Ovary (tissue), 9 donors: Measurements from ENCODE around the gene RBBP8NL. TPM values are rescaled to one million over a fixed set of nuclear protein-coding genes. Genes with fewer than 3 reads are reported as not detected.

Experiments
- DNase-seq, 5 donors: peaks; one replicate each; pipeline ENCODE4 v3.0.0-alpha.2; 2019 to 2020
- H3K27ac ChIP-seq, 2 donors: fragments of 200-600 bp; one replicate each; pipeline versions ENCODE4 v1.5.1 to v1.8.0; 2019 to 2022
- H3K27me3 ChIP-seq: fragments of 200-600 bp; one replicate; pipeline ENCODE4 v1.8.0; 2022
- H3K36me3 ChIP-seq: fragments of 200-600 bp; sonication (generic); one replicate; pipeline ENCODE4 v1.5.1; 2019
- H3K4me1 ChIP-seq: one replicate; pipeline ENCODE4 v1.8.1; 2013; ENCODE audit warnings: mild to moderate bottlenecking, moderate library complexity; ENCODE audit not compliant: insufficient read depth
- H3K4me3 ChIP-seq: fragments of 200-600 bp; sonication (generic); one replicate; pipeline ENCODE4 v1.5.1; 2017
- H3K9me3 ChIP-seq, 2 donors: fragments of 200-600 bp in 1 of 2; sonication (generic) in 1 of 2; one replicate each; pipeline versions ENCODE4 v1.5.1 to v1.8.1; 2013 to 2019; ENCODE audit warnings: mild to moderate bottlenecking in 1 of 2, moderate library complexity in 1 of 2
- EP300 ChIP-seq: sonication (generic); formaldehyde crosslinking; IDR thresholded peaks from one replicate; pipeline ENCODE4 v1.6.1; 2017; ENCODE audit warnings: antibody characterized with exemption
- POLR2A ChIP-seq: fragments of 450-650 bp; IDR thresholded peaks from one replicate; pipeline ENCODE4 v1.6.1; 2017; ENCODE audit warnings: antibody characterized with exemption, mild to moderate bottlenecking, moderate library complexity
- WGBS, 3 donors: extraction: QIAGEN DNeasy Blood & Tissue Kit in 1 of 3; methylation state at CpG; one replicate each; pipeline versions ENCODE4 v1.1.5 to v1.1.7; 2013 to 2017; 5-methylcytosine and 5-hydroxymethylcytosine counted together
- intact Hi-C, 4 donors: fragments of 100-400 bp; cut with DNase I; formaldehyde crosslinking; loops; one replicate each; pipeline versions ENCODE4 v1.11.0 to v1.15.1; 2022 to 2023
- polyA plus RNA-seq, 2 donors: library from polyadenylated mRNA; stranded (reverse); fragments of 200-250 nt in 1 of 2; fragments of 350-450 nt in 1 of 2; fragmentation: Illumina TruSeq in 1 of 2; extraction: RNeasy Lipid Tissue Mini Kit (QIAGEN cat#74804) in 1 of 2; gene quantifications; one replicate each; pipeline ENCODE4 v1.2.3, GENCODE V29; 2013 to 2014
- total RNA-seq, 7 donors: library from RNA; depleted of rRNA in 2 of 7; stranded (reverse); fragments of >200 nt in 2 of 7; fragmentation: NEBNext Ultra II Directional in 3 of 7; extraction: Animal tissue kit (Norgen Biotek cat#: 25700) in 3 of 7; gene quantifications; one replicate each; pipeline versions ENCODE4 v1.1.0 to v1.2.4, GENCODE V29; 2016 to 2023
- TF ChIP-seq, protein P1 (sequence below), 3 donors: fragments of 450-650 bp in 2 of 3; fragments of 200-600 bp in 1 of 3; IDR thresholded peaks; one replicate each; pipeline versions ENCODE4 v1.5.1 to v1.8.0; 2016 to 2022; ENCODE audit warnings: antibody characterized with exemption in 3 of 3, mild to moderate bottlenecking in 1 of 3
- donor health status: DM: no; HTN: no; CAD: no; lungs with moderate emphysema.
- donor health status: DM: no; HTN: no; CAD: no.
- donor health status: Bipolar disorder and iron deficiency.
- donor health status: DM: yes; HTN: yes; CAD: no.
- donor health status: DM: no; HTN: no; CAD: no.
- donor health status: DM: yes; HTN: yes; CAD: no.

Gene RBBP8NL
- total and polyA plus RNA-seq, 9 donors = 0.32 to 0.46 TPM; not detected in 7

DNA sequence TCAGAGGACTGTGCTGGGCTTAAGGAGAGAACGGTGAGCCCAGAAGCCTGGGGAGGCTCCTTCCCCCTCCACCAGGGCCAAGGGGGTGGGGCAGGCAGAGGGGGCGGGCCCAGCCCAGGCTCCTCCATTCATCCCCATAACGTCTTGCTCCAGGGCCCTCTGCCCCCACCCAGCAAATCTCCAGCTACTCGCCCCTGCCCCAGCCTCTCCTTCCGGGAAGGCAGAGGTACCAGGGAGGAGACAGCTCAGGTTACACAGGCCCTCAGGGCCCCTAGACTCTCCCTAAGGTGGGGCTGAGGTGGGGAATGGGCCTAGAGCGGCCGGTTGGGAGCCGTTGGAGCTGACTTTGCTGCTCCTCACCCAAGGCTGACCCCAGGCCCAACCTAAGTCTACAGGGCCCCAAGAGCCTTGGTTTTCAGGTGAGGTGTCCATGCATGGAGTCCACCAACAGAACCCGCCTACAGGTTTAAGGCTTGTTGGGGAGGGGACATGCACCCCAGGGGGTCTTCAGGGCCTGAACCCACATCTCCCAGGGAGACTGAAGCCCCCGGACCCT is 61.4 kb downstream of the RBBP8NL start:
- WGBS, 3 donors = 29 to 39% (median 34%) methylated on average over 9 to 10 of the region's 10 CpGs
- Histone ChIP-seq H3K27ac (peak overlapping the region in 1 of 2 donors; percentile 27), H3K4me1 (peaks cover 13% of the 10 kb centered on the region), H3K27me3 (peaks cover 5% of the 10 kb centered on the region), H3K4me3 (peak overlapping the region; percentile 69), H3K36me3 (no peaks in the 10 kb centered on the region), H3K9me3 (no peaks in the 10 kb centered on the region)
- no peak for TF ChIP-seq POLR2A
- TF ChIP-seq, protein P1, sequence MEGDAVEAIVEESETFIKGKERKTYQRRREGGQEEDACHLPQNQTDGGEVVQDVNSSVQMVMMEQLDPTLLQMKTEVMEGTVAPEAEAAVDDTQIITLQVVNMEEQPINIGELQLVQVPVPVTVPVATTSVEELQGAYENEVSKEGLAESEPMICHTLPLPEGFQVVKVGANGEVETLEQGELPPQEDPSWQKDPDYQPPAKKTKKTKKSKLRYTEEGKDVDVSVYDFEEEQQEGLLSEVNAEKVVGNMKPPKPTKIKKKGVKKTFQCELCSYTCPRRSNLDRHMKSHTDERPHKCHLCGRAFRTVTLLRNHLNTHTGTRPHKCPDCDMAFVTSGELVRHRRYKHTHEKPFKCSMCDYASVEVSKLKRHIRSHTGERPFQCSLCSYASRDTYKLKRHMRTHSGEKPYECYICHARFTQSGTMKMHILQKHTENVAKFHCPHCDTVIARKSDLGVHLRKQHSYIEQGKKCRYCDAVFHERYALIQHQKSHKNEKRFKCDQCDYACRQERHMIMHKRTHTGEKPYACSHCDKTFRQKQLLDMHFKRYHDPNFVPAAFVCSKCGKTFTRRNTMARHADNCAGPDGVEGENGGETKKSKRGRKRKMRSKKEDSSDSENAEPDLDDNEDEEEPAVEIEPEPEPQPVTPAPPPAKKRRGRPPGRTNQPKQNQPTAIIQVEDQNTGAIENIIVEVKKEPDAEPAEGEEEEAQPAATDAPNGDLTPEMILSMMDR (IDR thresholded peaks at IDR 0.05) = no peak
- no peak for TF ChIP-seq EP300
- peak in 2 of 5 donors; percentile 20 to 29 for DNase-seq
- intact Hi-C loops = loop anchor here in 1 of 4 donors (10.0 kb wide), 1 partner anchor 61 kb away; the partner anchor contains the start of gene ADRM1

DNA sequence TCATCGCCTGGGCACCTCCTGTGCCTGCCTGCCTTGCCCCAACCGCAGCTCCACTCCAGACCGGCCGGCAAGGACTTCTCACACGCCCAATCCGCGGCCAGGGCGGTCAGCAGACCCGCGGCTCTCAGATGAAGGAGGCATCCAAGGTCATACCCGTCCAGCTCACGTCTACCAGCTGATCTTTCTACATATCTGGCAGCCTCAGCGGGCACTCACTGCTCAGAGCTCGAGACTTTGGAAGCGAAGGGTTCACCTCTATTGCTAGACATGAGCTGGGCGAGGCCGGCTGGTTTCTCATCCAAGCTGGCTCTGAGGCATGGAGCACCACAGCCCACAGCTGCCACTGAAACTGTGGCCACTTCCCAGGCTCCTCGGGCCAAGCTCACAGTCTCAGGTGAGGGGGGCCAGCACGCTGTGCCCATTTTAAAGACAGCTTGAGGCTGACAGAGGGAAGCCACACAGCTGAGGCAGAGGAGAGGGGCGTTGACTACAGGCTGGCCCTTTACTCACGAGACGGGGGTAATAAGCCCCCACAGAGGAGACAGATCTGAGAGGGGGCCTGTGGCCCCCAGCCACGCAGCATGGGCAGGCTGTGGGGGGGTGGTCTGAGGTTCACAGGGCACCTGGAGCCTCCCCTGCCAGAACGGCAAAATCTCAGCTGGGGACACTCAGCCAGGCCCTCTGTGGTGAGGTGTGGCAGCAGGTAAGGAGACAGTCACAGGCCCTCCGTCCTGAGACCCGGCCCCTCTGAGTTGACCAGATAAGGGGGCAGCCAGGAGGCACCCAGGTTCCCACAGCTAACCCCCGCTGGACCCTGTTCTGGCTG is 62.2 kb downstream of the RBBP8NL start:
- DNase-seq = peak in 4 of 5 donors; percentile 17 to 37 (median 26)
- H3K9me3 ChIP-seq = no peaks in the 10 kb centered on the region
- intact Hi-C loops = loop anchor here in 1 of 4 donors (10.0 kb wide), 1 partner anchor 60 kb away; the partner anchor contains the start of gene ADRM1
- 53 to 76% (median 64%) methylated on average over 25 to 27 of the region's 27 CpGs for WGBS, 3 donors
- TF ChIP-seq POLR2A (no peak), EP300 (no peak)
- TF ChIP-seq, protein P1 (IDR thresholded peaks at IDR 0.05) = no peak
- no peak overlapping the region for H3K27ac ChIP-seq
- H3K27me3 ChIP-seq = peaks cover 5% of the 10 kb centered on the region
- peaks cover 13% of the 10 kb centered on the region for H3K4me1 ChIP-seq
- H3K4me3 ChIP-seq = no peak overlapping the region
- H3K36me3 ChIP-seq = no peaks in the 10 kb centered on the region

DNA sequence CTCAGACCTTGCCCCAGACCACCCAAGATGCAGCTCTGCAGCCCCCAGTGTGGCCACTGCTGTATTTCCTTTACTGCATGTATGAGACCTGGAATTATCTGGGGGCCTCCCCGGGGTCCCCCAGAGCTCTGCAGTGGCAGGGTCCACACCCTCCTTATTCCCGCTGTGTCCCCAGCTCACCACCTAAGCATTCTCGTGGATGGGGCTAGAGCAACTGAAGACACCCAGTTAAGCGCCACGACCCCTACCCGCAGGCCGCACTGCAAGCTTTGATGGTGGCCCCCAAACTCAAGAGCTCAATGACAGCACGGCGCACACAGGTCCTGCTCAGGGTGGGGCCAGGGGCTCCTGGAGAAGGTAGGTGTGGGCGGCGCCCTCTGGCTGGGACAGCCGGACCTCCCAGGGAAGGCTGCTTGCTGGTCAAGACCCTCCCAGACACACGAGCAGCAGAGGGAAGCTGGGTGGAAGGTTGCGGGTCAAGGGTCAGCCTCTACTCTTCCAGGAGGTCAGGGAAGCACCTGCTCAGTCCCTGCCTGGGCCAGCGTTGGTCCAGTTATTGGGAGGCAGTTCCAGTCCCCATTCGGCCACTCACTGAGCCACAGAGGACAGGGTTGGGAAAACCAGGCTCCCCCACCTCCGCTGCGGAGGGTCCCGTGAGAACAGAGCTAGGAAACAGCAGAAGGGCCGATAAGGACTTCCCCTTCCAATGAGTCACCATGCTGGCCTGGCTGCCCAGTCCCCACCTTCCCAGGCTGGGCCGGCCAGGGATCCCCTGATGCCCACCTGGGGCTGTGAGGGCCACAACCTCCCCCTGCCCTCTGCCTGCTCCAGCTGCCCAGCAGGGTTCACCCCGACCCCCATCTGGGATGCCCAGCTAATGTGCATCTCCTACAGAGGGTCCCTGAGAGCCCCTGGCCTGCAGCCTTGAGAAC is 63.2 kb downstream of the RBBP8NL start:
- no peak overlapping the region for H3K27ac ChIP-seq
- WGBS, 3 donors = 76 to 81% (median 80%) methylated on average over 21 to 22 of the region's 22 CpGs
- intact Hi-C loops = loop anchor here in 1 of 4 donors (10.0 kb wide), 1 partner anchor 59 kb away; the partner anchor contains the start of gene ADRM1

More for the DNA sequence above, 63.2 kb downstream of the RBBP8NL start:
- Histone ChIP-seq H3K36me3 (no peaks in the 10 kb centered on the region), H3K27me3 (peaks cover 2% of the 10 kb centered on the region), H3K4me1 (peaks cover 8% of the 10 kb centered on the region), H3K4me3 (no peak overlapping the region), H3K9me3 (no peaks in the 10 kb centered on the region)
- DNase-seq = peak in 3 of 5 donors; percentile 17 to 27 (median 22)
- no peak for TF ChIP-seq POLR2A
- TF ChIP-seq, protein P1 (IDR thresholded peaks at IDR 0.05) = no peak
- TF ChIP-seq EP300 = no peak
